Activated naive CD4-positive, alpha-beta T cell (primary cell): ENCODE results near the gene PPP3R1.

Experiments
- DNase-seq, 4 experiments: peaks; one replicate each; lab custom pipeline; 2025; lab: John Stamatoyannopoulos, UW

The PPP3R1 gene

GRCh38 chr2:68151037-68151436 is 101.3 kb downstream of the PPP3R1 start:
- no peak for DNase-seq

- DNase-seq, result no peak
Measured at GRCh38 chr2:68141875-68142274, 110.5 kb downstream of the PPP3R1 start.

GRCh38 chr2:68135448-68136320 is 116.6 kb downstream of the PPP3R1 start:
- DNase-seq, result no peak

DNA sequence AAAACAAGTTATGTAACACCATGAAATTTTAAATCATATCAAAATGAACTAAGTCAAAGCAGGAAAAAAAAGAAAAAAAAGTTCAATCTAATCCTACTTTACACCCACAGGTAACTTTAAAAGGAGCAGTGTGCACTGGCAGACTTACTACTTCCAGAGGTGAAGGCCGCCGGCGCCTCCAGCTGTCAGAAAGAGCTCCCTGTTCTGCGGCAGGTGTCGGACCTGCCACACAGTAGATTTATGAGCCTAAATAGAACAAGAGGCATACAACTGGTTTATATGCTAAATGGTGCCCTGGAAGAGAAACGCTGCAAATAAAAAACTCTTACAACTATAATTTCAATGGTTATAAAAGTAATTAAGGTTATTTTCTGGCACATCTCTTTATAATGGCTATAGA is 117.8 kb downstream of the PPP3R1 start:
- DNase-seq, result no peak

GRCh38 chr2:68134120-68134519 is 118.2 kb downstream of the PPP3R1 start:
- no peak for DNase-seq
